ENCODE data around the gene EVI5.

DNA sequence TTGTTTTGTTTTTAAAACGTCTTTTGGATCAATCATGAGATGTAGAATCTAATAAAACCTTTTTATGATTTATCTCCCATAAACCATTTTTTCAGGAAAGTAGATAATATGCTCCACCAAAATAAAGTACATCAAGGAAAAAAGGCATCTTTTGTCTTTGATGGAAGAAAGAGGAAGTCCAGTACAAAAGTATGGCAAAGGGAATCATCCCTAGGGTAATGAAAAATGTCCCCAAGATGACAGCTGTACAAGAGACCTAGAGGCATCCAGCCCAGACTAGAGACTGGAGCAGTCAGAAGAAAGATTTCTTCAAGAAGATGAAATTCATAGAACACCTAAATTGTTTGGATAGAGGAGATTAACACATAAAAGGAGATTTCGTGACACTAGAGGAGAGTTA, 265.9 kb downstream of the EVI5 start:
- TF ChIP-seq POLR2A (IDR thresholded peaks at IDR 0.05) = no peak
- TF ChIP-seq, protein P1, sequence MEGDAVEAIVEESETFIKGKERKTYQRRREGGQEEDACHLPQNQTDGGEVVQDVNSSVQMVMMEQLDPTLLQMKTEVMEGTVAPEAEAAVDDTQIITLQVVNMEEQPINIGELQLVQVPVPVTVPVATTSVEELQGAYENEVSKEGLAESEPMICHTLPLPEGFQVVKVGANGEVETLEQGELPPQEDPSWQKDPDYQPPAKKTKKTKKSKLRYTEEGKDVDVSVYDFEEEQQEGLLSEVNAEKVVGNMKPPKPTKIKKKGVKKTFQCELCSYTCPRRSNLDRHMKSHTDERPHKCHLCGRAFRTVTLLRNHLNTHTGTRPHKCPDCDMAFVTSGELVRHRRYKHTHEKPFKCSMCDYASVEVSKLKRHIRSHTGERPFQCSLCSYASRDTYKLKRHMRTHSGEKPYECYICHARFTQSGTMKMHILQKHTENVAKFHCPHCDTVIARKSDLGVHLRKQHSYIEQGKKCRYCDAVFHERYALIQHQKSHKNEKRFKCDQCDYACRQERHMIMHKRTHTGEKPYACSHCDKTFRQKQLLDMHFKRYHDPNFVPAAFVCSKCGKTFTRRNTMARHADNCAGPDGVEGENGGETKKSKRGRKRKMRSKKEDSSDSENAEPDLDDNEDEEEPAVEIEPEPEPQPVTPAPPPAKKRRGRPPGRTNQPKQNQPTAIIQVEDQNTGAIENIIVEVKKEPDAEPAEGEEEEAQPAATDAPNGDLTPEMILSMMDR (IDR thresholded peaks at IDR 0.05) = no peak

Data from thyroid gland (tissue), 4 donors.